Stimulated activated CD8-positive, alpha-beta memory T cell treated with anti-CD3 and anti-CD28 coated beads, Interleukin-2, amount 100 ng/mL, for 48 hours (primary cell): ENCODE data around the gene PCARE.
"Not testable (repeated sequence)": the region's sequence is repeated elsewhere in the genome, so short reads cannot be mapped to it uniquely, and the experiment has no call there.

Experiments
- DNase-seq, 2 donors: peaks; one replicate each; pipeline ENCODE4 v3.0.0-alpha.2; 2020; ENCODE audit warnings: low read depth in 2 of 2

The PCARE gene

DNA sequence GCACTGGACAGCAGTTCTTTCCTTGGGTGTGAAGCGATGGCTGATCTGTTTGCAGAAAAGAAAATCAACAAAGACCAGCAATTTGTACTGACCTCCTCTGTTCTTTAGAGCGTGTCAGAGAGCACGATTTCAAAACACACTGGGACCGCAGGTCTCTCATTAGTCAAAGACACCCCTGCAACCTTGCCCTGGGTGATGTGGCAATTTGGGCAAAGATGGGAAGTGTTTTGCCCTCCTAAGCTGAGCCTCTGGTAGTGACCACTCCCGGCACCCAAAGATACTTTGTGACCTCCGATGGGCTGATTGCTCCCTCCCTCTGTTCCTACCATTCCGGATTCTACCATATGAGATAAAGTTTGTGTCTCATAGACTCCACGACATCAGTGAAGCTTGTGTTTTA lies 22.6 kb upstream of the PCARE start:
- DNase-seq = no peak

GRCh38 chr2:29090311-29090710 lies 16.0 kb upstream of the PCARE start:
- not testable (repeated sequence) for DNase-seq

DNA sequence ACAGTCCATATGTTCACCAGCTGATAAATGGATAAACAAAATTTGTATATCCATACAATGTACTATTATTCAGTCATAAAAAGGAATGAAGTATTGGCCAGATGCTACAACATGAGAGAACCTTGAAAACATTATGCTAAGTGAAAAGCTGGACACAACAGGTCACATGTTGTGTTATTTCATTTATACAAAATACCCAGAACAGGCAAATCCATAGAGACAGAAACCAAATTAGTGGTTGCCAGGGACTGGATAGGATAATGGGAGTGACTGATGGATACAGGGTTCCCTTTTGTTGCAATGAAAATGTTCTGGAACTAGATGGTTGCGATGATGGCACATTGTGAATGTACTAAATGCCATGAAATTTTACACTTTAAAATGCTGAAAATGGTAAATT lies 10.2 kb upstream of the PCARE start:
- DNase-seq = no peak

DNA sequence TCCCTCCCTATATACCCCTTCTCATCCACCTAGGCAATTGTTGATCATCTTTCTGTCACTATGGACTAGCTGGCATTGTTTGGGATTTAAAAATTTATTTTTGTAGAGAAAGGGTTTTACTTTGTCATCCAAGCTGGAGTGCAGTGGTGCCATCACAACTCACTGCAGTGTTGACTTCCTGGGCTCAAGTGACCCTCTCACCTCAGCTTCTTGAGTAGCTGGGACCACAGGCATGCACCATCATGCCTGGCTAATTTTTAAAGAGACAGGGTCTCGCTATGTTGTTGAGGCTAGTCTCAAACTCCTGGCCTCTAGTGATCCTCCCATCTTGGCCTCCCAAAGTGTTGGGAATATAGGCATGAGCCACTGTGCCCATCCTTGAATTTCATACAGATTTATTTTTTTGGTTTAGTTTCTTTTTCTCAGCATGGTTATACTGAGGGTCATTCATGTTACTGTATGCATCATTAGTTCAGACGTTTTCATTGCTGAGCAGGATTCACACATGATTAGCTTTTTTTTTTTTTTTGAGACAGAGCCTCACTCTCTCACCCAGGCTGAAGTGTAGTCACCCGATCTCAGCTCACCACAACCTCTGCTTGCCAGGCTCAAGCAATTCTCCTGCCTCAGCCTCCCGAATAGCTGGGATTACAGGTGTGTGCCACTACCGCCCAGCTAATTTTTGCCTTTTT lies 8.6 kb upstream of the PCARE start:
- no peak for DNase-seq

DNA sequence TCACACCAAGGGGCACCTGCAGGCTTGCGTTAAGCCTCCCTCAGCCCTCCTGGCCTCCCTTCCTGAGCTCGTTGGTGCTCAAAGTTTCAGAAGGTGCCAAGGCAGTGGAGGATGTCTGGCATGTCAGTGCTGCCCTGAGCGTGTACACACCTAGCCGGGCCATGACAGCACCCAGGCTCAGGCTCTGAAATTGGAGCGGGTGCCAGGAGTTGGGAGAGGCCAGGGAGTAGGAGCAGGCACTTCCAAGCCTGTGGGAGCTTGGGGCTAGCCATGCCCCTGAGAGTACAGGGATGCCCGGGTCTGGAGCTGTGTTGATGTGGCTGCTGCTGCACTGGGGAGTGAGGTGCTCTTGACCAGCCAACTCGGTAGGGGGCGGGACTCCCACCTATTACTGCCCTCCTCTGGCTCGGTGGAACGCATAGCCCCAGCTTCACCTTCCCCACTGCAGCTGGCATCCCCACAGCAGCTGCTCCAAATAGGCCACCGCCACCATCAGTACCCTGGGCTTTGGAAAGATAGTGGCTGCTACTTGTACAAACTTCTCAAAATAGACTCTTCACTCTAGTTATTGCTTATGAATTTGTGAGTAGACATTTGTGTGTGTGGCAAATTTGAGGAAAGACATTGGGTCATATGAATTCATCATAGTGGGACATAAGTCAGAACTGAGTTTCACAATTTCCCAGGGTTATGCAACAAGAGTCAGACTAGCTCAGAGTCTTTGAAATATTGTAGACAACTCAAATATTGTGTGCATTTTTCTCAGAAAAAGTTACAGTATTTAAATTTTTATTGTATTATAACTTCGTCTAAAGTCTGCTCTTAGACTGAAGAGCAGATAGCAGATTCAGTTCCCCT lies 6.8 kb upstream of the PCARE start:
- DNase-seq = no peak

DNA sequence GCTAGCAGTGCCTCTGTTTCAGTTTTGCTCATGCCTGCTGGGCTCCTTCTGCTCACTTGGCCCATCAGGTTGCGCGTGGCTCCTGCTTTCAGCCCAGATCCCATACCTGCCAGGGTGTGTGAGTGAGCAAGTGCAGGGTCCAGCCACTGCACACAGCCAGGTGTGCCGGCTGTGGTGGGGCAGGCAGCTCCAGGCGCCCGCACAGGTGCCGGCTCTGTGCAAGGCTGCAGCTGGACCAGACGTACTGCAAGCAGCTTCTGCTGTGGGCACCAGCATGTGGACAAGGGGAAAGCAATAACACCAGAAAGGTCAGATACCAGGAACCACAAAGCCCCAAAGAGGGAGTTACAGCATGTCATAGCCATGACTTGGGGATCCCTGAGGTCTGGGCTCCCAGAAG lies 5.6 kb upstream of the PCARE start:
- no peak for DNase-seq

DNA sequence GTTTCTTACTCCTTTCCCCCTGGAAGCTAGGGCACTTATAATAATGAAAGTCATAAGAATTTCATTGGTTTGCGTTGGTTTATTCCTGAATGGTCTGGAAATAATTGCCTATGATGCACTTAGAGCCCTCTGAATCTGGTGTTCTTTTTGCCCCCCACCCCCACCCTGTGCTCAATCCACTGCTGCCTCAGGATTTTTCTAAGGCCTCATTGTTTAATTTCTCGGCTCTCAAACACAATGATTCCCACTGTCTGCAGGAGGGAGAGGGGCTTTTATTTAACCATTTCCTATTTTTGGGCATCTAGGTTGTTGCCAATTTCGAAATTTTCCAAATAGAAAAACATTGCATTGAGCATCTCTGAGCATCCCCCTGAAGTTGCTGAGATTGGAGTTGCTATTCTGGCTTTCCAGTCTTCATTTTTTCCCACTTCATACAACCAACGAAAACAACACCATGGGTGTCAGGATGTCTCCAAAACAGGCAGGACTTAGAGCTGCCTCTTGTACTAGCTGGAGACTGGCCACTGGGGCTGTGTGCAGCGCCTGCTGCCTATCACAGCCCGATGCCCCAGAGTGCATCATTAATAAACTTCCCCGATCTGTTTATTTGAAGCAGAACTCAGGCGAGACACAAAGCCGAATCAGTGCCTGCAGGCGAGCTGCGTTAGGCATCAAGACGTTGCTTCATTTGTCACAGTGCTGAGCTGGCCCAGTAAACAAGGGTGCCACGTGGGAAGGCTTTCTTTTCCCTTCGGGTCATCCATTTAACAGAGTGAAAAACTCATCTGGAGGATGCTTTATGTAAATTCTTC lies 1.8 kb upstream of the PCARE start:
- no peak for DNase-seq

GRCh38 chr2:29073933-29074332 lies 390 bp downstream of the PCARE start:
- no peak for DNase-seq

- DNase-seq = no peak
Measured at GRCh38 chr2:29072971-29073725, 1.2 kb downstream of the PCARE start.

DNA sequence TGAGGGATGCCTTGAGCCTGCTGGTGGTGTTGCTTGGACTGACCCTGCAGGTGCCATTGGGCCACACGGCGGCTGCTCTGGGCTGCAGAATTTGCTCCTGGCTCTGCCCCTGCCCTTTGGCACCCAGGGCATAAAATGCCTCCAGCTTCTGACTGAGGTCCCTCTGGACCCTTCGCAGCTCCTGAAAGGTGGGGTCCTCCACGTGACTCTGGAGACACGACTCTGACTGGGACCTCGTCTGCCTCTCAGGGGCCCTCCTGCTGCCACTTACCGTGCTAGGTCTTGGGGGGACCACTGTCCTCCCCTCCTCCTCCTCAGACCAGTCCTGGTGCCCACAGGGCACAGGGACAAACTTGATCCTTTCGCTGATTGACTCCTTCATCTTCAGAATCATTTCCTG lies 2.1 kb downstream of the PCARE start:
- DNase-seq = no peak

GRCh38 chr2:29071032-29071975 lies 3.0 kb downstream of the PCARE start:
- DNase-seq = no peak

GRCh38 chr2:29070526-29070925 lies 3.8 kb downstream of the PCARE start:
- DNase-seq = no peak

DNA sequence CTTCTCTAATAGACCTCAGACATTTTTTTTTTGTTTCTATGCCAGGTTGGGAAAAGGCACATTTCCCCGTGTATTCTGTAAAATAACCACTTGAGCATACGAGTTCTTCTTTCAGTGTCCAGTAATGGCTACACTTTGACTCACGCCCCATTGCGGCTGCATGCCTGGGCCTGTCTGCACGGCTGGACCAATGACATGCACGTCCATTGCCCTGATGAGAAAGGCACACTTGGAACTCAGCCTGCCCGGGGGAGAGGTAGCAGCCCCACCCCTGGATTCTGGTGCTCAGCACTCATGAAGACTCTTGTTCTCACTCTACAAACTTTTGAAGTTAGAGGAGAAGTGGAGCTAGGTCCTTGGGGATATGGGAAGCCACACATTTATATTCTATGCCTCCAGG lies 5.8 kb downstream of the PCARE start:
- no peak for DNase-seq

DNA sequence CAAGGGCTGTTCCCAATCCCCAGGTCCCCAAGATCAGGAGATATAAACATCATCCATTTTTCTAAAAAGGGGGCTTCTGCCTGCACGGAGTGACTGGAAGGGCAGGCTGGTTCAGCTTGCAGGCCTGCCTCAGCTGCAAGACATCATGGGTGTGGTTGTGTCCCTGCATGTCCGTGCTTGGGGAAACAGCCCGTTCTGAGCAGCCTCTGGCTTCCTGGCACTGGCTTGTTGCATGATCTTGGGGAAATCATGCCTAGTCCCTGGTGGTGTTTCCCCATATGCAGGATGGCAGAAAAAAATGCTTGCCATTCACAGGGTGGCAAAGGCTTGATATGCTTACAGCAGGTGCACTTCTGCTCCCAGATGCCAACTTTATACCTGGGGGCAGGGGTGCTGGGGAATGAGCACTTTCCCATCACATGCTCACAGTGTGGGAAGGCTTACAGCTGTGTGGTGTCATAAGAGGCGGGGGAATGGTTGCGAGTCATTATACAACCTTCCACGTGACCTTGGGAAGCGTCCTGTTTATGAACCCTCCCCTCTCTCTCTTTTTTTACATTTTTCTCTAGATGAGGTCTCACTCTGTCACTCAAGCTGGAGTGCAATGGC lies 7.2 kb downstream of the PCARE start:
- no peak for DNase-seq

DNA sequence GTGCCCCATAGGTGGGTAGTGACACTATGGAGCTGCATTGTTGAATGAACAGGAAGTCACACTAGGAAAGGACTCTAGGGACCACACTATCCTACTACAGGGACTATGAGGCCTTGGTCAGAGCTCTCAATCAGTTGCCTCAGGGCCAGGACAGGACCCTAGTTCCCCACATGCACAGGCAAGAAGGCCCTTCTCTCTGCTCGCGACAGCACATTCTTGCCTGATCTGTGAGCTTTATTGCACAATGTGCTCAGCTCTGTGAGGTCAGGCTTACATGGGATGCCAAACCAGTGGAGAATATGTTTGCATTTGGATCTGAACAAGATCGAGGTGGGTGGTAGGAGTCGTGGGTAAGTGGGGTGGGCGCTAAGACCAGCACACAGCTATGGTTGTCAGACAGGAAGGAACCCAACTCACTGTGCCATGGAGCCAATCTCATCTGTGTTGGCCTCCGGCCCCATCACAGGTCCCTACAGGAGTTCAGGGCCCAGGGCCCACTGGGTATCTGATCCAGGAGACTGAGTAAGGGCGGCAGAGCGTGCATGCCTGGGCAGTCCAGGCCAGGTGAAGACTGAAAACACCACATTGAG lies 8.0 kb downstream of the PCARE start:
- no peak for DNase-seq

GRCh38 chr2:29065068-29065811 lies 9.1 kb downstream of the PCARE start:
- no peak for DNase-seq

DNA sequence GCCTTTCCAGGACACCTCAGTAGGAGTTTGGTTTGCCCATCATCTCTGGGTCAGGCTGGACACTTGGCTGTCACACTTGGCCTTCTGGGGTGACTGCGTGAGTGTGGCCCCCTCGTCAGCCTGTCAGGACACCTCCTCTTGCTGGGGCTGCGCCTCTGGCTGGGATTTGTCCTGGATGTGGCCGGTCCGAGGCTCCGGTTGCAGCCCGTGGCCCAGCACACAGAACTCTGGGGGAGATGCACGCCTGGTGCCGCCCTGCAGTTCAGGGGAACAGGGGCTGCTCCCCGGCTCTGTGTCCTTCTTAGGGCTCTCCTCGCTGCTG lies 9.6 kb downstream of the PCARE start:
- DNase-seq = no peak

- no peak for DNase-seq
Measured at GRCh38 chr2:29064346-29064715, 10.0 kb downstream of the PCARE start.

DNA sequence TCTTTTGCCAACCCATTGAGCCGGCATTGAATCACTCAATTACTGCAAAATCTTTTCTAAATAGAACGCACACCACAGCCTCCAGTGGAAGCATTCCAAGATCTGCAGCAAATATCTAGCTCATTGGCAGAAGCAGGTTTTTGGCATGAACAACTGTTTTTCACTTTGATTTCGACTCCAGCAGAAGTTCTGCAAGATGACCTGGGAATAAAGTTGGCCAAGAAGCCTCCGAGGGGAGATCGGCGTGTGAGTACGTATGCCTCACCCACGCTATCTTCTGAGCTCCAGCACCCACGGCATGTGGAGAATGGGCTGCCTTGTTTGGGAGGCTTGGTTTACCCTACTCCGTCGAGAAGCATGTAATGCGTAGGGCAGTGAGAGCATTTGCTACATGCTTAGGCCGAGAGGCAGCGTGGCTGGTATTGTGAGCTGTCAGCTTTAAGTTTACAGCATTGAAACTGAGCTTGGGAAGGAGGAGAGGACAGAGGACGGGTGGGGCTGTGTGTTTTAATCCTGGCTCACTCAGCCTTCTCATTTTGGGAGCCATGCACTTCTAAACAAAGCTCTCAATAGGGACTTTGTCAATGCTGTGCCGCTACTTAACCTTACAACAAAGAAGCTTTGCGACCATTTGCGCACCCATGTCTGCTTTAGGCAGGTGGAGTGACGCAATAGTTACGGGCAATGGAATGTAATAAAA lies 10.5 kb downstream of the PCARE start:
- DNase-seq = no peak
